Activated CD4-positive, alpha-beta T cell treated with anti-CD3 and anti-CD28 coated beads for 4 hours (primary cell): ENCODE data around the gene APIP.
A peak's percentile ranks its signal among the peaks of the same experiment; 100 is the strongest.
"Not testable (repeated sequence)": the region's sequence is repeated elsewhere in the genome, so short reads cannot be mapped to it uniquely, and the experiment has no call there.

Experiments used
- DNase-seq, 2 donors: peaks; one replicate each; pipeline ENCODE4 v3.0.0-alpha.2; 2020

APIP gene

DNA sequence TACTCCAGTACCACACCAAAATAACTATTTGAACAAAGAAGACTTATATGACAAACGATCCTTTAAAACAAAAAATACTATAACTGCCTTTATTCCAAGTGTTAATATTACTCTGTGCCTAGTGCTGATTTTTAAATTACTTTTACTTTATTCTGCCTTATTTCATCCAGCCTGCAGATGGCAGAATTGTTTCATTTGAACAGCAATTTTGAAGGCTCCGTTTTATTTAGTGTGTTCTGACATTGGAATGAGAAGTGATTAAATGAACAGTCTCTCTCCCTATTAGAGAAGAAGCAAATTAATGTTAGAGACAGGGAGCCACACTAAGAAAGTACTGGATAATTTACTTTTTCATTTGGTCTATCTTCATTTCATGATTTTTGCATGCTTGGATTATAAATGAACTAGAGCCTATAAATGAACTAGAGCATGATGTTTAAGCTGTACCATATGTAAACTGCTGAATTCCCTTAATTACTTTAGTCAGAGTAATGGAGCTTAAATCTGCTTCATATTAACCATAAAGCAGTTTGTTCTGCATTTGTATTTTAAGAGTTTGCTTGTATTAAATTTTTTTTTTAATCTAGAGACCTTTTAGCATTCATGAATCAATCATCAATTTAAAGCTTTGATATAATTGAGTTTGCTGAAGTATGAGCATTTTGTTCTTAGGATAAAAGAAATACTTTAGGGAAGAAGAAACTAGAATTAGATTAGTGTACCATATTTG, 10.1 kb upstream of the APIP start:
- DNase-seq: peak in 1 of 2 donors; percentile 39

DNA sequence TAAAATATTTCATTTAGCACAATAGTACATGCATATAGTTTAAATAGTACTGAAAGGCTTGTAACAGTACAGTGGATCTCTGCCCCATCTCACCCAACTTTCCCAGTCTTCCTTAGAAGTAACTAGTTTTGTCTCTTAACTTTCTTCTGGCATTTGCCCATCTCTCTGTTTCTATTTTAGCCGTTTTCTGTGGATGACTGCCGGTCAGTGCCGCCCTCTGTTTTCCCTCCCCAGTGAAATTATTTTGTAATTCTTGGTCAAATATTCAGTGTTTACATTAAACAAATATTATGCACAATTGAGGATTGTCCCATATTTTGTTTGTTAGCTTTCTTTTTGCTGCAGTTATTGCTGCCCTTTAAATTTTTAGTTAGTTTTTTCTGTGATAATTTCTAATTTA, 8.5 kb upstream of the APIP start:
- no peak for DNase-seq

DNA sequence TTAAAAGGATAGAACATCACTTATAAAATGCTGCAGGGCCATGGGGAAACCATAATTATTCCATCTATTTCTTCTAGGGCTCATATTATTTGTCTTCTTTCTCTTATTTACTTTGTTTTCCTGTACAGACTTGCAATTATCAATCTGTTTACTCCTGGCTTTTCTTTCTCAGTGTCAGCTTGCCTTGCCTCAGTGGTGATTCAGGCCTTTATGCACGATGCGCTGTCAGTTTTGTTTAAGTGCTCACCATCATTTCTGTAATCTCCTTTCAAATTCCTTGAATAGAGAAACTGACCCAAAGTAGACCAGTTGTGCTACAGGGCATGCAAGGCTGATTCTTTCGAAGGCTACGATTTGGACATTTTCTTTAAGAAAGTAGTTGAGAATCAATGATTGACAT, 5.0 kb upstream of the APIP start:
- no peak for DNase-seq

DNA sequence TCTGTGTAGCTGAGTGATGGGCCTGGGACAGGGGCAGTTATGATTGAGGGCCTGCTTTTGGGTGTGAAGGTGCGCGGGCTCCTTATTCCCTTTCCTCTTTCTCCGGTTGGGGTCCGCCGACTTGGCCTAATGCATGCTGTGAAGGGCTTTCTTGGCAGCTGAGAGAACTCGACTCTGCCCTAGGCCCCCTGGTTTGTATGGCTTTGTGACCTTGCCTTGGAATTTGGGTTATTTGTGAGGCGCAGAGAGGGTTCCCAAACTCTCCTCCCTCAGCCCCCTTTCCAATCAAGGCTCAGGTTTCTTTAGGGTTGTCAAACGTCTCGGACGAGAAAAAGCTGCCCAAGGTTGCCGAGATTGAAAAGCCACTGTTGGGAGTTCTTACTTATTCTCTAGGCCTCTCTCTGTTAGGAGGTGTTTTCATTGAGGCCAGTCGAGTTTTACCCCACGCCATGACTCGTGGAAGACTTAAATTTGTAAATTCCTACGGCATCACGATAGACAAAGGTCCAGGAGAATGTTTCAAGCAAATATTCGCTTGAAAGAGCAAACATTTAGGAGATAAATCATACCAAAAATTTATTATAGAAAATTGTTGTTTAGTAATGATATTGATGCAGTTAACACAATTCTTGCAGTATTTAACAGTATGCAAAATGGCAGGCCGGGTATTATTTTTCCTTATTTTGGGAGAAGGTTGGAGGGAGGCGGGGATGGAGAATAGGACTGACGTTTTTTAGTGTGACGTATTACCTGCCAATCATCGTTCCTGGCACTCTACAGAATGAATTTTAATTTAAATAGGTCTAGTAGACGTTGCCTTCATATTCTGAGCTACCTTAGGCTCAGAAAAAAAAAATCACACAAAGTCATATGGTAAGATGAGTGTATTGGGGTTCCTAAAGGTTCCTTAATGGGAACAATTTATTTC, 928 bp upstream of the APIP start:
- no peak for DNase-seq

DNA sequence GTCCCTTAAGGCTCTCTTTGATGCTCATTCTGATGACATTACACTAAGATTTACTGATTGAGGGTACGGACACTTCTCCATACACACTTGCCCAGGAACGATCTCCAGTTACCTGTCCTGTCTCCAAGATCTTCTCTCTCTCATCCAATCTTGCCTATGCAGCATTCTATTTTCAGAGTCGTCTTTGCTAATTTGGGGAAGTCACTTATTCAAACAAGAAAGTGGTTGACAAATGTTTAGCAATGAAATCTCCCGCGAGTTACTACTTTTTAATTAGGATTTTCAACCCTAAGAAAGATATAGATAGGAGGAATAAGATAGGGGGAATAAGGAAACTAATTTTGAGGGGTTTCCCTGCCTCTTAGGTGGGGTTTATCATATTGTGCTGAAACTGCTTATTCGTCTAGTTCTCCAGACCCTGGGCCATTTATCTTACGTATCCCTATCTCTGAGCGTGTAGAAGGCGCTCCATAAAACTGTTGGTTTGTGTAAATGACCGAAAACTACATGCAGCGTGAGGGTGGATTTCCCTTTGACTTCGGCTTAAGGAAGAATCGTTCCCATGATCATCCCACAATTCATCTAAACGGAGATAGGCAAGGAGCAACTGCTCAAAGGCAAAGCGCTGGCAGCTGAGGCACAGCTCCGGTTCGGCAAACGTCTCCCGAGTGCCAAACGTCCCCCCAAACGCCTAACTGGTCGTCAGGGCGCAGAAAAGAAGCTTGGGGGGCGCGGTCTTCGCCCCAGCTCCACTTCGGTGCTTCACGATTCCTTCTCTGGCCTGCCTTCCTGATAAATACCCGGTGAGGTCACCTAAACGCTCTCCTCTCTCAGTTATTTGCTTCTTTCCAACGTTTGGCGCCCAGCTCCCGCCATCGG, 804 bp downstream of the APIP start:
- no peak for DNase-seq

DNA sequence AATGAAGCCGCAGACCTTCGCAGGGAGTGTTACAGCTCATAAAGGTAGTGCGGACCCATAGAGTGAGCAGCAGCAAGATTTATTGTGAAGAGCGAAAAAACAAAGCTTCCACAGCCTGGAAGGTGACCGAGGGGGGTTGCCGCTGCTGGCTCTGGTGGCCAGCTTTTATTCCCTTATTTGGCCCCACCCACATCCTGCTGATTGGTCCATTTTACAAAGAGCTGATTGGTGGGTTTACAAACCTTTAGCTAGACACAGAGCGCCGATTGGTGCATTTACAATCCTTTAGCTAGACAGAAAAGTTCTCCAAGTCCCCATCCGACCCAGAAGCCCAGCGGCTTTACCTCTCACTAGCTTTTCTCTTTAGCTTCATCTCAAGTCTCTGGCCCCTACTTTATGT, 2.6 kb downstream of the APIP start:
- not testable (repeated sequence) for DNase-seq

DNA sequence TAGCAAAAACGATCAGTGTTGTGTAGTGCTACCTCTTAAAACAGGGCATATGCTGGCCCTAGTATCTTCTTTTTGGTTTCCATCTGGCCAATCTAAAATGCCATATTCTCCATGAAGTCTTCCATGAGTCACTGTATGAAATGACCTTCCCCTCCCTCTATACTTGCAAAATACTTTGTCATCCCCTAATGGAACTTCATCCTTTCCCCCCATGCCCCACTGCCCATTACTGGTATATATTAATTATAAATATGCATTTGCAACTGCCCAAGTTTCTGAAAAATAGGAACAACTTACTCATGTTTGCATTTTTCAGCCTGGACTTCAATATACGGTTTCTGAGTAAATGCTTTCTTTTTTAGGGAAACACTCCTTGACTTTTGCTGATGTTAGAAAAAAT, 4.5 kb downstream of the APIP start:
- DNase-seq: no peak

DNA sequence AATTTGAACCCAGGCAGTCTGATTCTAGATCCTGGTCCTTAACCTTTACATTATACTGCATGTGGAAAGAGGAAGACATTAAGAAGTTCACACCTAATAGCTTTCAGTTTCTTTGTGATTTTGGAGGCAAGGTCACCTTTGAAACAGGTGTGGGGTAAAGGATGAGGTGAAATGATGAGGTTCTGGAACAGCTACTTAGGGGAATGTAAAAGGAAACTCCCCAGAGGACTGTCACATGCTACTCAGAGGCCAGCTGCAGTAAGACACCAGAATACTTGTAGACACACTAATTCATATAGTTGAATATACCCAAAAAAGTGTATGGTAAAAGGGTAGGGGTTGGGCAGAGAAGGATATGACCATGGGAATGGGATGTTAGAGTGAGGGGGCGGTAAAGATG, 5.4 kb downstream of the APIP start:
- no peak for DNase-seq

DNA sequence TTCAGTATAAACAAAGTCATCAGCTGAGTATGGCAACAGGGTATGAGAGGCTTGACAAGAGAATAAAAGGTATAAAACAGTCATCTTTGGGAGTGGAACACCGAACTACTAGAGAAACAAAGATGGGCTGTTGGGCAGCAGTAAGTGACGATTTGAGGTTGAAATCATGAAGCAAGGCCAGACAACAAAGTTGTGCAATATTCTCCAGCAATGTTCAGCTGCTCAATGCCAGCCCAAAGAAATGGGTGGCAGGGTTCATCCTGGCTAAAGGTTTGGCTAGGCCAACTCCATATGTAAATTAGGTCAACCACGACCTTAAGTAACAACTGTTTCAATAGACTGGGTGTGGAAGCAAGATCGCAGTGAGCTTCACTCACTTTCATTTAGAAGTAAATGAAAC, 6.2 kb downstream of the APIP start:
- no peak for DNase-seq

DNA sequence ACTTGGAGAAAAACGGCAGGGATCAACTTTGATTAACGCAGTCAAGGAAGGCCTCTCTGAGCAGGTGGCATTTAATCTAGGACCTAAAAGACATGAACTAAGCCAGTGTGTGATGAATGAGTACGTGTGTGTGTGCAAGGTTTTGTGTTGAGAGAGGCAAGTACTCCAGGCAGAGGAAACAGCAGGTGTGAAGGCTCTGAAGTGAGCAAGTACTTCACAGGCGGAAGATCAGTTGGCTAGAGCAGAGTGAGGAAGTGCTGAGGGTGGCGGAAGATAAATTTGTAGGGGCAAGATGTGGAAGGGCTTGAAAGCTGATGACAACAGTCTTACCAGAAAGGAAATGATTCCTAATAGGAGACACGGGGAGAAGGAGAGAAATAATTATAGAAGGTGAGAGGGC, 6.8 kb downstream of the APIP start:
- DNase-seq: no peak

DNA sequence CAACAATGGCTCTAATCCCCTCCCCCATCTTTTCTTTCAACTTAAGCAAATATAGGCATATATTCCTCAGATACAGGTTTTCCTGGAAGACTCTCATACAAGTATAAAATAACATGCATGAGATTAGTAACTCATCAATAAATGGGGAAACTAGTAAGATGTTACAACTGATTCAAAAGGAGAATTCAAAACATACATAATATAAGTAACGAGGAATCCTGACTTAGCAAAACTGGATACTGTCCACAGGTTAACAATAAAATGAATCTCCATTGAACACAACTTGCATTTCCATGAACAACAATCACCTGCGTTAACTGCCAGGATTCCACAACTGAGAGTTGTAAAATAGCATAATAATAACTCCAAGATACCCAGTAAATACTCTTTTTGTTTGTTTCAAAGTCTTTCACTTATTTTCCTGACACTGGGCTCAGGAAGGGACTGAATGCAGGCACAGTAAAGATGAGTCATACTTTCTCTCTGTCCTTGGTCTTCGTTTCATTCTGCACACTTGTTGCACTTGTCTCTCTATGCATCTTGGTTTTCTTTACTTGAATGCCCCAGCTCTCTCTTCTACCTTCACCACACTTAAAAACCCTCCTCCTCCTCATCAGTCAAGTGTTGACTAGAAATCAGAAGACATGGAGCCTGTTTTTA, 8.1 kb downstream of the APIP start:
- no peak for DNase-seq

DNA sequence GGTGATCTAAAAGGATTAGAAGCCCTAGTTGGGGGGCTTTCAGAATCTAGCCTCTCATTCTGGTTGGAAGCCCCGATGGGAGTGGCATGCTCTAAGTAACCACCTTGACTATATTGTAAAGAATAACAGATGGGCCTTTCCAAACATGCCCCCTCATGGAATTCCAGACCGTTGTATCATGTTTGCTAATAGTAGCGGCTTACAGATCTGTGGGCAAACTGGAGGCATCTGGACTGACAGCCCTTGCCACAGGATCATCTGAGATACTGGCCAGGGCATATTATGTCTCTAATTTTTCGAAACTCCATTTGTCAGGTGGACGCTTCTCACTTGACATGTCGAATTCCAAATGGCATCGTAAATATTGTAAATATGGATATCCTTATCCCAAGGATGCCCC, 10.5 kb downstream of the APIP start:
- DNase-seq: no peak

DNA sequence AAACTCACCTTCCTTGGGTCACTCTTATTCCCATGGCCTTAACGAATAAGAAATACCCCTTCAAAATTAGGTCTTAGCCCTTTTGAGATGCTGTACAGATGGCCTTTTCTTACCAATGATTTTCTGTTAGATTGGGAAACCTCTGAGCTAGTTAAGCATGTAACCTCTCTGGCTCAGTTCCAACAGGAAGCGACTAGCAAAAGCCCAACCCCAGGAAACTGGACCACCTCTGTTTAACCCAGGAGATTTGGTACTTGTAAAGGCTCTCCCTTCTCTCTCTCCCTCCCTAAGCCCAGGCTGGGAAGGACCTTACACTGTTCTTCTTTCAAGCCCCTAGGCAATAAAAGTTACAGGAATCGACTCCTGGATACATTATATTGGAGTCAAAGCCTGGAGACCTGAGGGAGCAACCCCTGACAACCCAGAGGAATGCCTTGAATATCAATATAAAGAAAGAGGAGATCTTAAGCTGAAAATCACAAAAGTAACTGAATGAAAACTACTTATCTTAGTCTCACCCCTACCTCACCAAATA, 11.7 kb downstream of the APIP start:
- DNase-seq: no peak

DNA sequence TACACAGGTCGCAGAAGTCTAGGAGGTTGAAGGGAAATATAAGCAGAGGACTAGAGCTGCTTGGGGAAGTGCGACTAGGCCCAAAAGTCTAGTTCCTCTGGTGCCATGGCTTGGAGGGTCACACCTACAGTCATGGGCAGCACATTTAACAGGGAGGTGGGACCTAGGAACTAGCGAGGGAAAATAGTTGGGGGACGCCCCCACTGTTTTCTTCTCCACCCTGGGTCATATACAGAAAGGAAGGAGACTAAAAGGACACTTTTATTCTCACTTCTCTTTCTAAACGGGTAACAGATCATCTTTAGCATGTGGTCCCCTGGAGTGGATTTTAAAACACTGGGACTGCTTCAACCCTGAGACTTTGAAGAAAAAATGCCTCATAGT, 16.6 kb downstream of the APIP start:
- DNase-seq: no peak

DNA sequence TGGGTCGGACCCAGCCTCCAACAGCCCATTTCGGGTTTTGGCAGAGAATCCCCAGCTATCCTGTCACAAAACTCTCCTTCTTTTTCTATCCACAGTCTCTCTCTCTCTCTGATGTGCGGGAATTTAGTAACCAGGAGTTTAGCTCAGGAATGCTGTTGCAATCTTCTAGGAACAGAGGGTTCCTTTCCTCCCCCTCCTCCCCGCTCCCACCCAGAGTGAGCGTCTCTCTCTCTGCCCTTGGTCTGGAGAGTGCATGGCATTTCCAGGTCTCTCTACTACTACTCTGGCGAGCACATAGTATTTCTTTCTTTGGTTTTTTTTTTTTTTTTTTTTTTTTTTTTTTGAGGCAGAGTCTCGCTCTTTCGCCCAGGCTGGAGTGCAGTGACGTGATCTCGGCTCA, 17.7 kb downstream of the APIP start:
- DNase-seq: no peak

DNA sequence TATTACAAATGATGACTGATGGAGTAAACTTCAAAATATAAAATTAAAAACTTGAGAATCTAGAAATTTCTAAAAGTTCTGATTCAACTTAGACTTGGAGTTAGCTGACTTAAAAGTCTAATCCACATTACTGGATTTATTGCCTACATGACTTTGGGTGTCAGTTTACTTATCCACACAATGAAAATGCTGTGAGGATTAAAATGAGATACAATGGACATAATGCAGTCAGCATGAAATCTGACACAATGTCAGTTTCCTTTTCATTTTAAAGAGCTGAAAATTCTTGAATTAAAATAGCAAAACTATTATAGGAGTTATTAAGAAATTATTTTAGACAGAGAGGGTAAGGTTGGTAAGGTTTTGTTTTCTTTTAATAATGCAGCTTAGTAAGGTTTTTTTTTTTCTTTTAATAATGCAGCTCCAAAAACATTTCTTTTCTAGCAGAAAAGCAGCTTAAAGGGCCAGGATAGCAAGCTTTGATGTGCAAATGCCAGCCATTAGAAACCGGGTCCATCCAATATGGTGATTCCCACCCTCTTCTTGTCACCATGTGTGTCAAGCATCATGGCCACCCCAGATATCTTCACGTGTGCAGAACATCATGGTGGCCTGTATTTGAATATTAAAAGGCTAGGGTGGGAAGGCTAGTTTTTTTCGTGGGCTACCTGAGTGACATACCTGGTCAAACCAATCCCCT, 18.9 kb downstream of the APIP start:
- DNase-seq: no peak

DNA sequence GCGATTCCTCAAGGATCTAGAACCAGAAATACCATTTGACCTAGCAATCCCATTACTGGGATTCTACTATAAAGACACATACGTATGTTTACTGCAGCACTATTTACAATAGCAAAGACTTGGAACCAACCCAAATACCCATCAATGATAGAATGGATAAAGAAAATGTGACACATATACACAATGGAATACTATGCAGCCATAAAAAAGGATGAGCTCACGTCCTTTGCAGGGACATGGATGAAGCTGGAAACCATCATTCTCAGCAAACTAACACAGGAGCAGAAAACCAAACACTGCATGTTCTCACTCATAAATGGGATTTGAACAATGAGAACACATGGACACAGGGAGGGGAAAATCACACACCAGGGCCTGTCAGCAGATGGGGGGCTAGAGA, 20.0 kb downstream of the APIP start:
- DNase-seq: not testable (repeated sequence)

DNA sequence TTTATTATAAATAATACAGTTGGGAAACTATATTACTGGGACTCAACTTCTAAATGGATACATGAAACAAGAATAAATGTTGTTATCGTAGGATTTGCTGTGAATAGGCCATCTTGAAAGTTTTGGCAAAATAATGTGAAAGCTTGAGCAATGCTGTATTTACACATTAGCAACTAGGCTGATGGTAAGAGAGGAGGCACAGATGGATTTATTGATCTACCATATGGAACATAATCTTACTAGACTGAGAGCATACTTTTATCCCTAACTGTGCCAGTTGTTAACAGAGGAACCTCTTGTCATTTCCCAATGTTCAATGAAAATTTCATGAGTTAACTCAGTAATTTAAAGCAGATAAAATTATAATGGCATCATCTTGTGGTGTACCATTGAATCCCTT, 22.8 kb downstream of the APIP start:
- no peak for DNase-seq

DNA sequence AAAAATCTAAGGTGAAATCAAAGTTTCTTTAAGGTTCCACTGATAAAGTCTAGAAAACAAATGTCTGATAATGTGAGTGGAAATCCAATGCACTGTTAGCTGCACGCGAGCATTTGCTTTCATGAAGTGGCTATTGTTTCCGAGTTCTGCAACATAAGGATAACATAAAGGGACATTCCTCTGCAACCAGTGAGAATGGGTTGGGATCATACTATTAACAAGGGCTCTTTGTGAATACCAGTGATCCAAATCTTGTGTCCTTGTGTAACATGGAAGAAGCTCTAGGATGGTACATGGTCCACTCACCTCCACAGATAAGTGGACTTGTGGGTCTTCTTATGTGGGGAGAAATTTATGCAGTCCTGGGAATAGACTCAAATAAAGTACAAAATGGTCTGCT, 24.6 kb downstream of the APIP start:
- DNase-seq: no peak

DNA sequence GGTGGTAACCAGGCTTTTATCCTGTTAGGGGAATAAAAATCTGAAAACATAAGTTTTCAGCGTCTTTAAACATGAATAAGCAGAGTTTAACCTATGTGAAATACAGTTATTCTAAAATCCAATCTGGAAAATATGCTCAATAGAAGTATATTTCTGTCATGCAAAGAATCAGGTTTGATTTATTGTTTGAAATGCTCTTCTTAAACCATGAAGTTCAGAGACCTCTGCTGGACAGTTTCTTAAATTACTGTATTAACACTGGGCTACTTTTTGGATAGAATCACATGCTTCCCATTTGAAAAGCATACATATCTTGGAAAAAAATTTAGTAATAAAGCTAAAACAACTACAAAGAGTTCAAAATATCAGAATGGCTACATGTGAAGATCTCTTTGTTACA, 25.4 kb downstream of the APIP start:
- DNase-seq: no peak

DNA sequence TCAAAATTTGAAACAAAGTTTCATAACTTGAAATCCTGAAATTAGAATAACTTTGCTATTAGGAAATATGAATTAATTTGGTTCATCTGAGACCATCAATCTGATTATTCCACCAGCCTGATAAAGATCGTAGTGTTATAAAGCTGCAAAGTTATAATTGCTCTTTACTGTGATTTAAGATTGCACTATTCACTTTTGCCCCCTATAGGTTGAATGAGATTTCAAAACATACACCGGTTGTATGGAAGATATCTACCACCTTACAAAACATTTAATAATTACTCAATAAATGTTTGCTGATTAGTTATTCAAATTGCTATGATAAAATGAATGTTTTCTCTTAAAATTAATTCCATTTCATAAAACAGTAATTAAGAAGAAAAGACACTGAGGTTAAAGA, 26.1 kb downstream of the APIP start:
- DNase-seq: no peak

DNA sequence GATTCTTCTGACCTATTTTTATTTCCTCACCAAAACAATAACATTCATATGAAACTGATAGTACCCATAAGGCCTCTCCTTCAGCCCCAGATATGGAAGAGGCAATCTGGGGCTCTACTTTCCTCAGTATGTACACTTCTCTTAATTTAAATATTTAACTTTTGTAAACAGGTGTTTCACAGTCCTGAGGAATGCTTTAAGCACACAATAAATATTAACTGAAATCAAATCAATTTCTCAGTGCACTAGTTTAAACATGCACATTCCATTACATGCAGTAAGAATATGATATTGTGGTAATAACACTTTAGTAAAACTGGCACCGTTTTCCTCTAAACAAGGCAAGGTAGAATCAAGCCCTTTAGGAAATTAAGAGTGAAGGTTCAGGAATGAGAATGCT, 28.9 kb downstream of the APIP start:
- no peak for DNase-seq
